CD4-positive, alpha-beta T cell (primary cell): ENCODE measurements around the gene PPP1R13B. TPM values are rescaled to one million over a fixed set of nuclear protein-coding genes. Genes with fewer than 3 reads are reported as not detected.

Source experiments
- ATAC-seq: fragments of 200-7000 bp; cut with Tn5 transposase; one replicate; pipeline ENCODE4 v1.10.0; 2022; ENCODE audit warnings: mild to moderate bottlenecking; ENCODE audit not compliant: poor library complexity
- CTCF ChIA-PET: fragments of 350-600 bp; sonication (Branson Sonifier 250); formaldehyde crosslinking; loops from one replicate; lab custom pipeline; 2021; ENCODE audit warnings: antibody characterized with exemption, inconsistent platforms; lab: Charles Lee
- POLR2A ChIA-PET: fragments of 350-600 bp; sonication (Branson Sonifier 250); formaldehyde crosslinking; loops from one replicate; lab custom pipeline; 2021; ENCODE audit warnings: antibody characterized with exemption, inconsistent platforms; lab: Charles Lee
- DNase-seq, 14 experiments: peaks; one replicate each; pipeline ENCODE4 v3.0.0-alpha.2; 2013 to 2020; ENCODE audit warnings: mixed read lengths in 2 of 14
- H3K27ac ChIP-seq, 2 donors: one replicate each; pipeline versions ENCODE4 v1.5.1 to v1.7.0; 2013; ENCODE audit warnings: low read length in 2 of 2, low read depth in 1 of 2, mild to moderate bottlenecking in 1 of 2
- H3K27me3 ChIP-seq, 2 experiments: 1 replicate in 1 of 2; 2 replicates in 1 of 2; pipeline versions ENCODE4 v1.6.1 to v1.7.0; 2013; ENCODE audit warnings: low read length in 2 of 2, control low read depth in 1 of 2, mild to moderate bottlenecking in 1 of 2, moderate library complexity in 1 of 2; ENCODE audit not compliant: insufficient read depth in 2 of 2, control insufficient read depth in 1 of 2
- H3K36me3 ChIP-seq: one replicate; pipeline ENCODE4 v1.6.1; 2013; ENCODE audit warnings: low read length, control low read depth; ENCODE audit not compliant: insufficient read depth
- H3K4me1 ChIP-seq: one replicate; pipeline ENCODE4 v1.6.1; 2013; ENCODE audit warnings: low read length, control low read depth; ENCODE audit not compliant: insufficient read depth
- H3K4me3 ChIP-seq: one replicate; pipeline ENCODE4 v1.5.1; 2013; ENCODE audit warnings: mild to moderate bottlenecking, low read length, moderate library complexity
- H3K9me3 ChIP-seq, 2 experiments: 1 replicate in 1 of 2; 2 replicates in 1 of 2; pipeline versions ENCODE4 v1.6.1 to v1.7.0; 2013; ENCODE audit warnings: low read length in 2 of 2, mild to moderate bottlenecking in 2 of 2, control low read depth in 1 of 2, moderate library complexity in 1 of 2; ENCODE audit not compliant: control insufficient read depth in 1 of 2, insufficient read depth in 1 of 2
- H3K27ac Mint-ChIP-seq: one replicate; pipeline ENCODE4 v1.8.0; 2020; ENCODE audit warnings: mixed read lengths
- H3K27me3 Mint-ChIP-seq: one replicate; pipeline ENCODE4 v1.8.0; 2021; ENCODE audit warnings: mixed read lengths
- H3K36me3 Mint-ChIP-seq: one replicate; pipeline ENCODE4 v1.8.0; 2021; ENCODE audit warnings: low read depth, mixed read lengths
- H3K4me1 Mint-ChIP-seq: one replicate; pipeline ENCODE4 v1.8.0; 2021; ENCODE audit warnings: low read depth, mixed read lengths
- H3K4me3 Mint-ChIP-seq: one replicate; pipeline ENCODE4 v1.8.0; 2020; ENCODE audit warnings: mild to moderate bottlenecking, mixed read lengths
- H3K9me3 Mint-ChIP-seq: one replicate; pipeline ENCODE4 v1.8.0; 2020; ENCODE audit warnings: mixed read lengths
- CTCF ChIP-seq: fragments of 200-600 bp; IDR thresholded peaks from one replicate; pipeline ENCODE4 v1.8.0; 2022; ENCODE audit warnings: antibody characterized with exemption, mild to moderate bottlenecking
- intact Hi-C, 2 experiments: fragments of 100-400 bp; cut with DNase I in 1 of 2; cut with micrococcal nuclease in 1 of 2; formaldehyde crosslinking; loops; one replicate each; pipeline versions ENCODE4 v1.15.1 to v1.9.0; 2023 to 2025; cut with DNase I, micrococcal nuclease
- total RNA-seq, 174 experiments: library from RNA in 2 of 174; stranded (reverse) in 2 of 174; gene quantifications; one replicate each; pipeline ENCODE4 v1.2.3 and lab custom pipeline; 2021 to 2026

Gene PPP1R13B
- total RNA-seq, 2 experiments from 2014 or later: 14.3 to 14.4 TPM

GRCh38 chr14:103741876-103742275 lies 105.5 kb downstream of the PPP1R13B start:
- peaks cover 36% of the 10 kb centered on the region for H3K36me3 ChIP-seq
- ChIA-PET POLR2A (no interaction called here), CTCF (no interaction called here)
- H3K4me3 ChIP-seq: no peak overlapping the region
- Mint-ChIP-seq H3K9me3 (no peaks in the 10 kb centered on the region), H3K27ac (no peak overlapping the region), H3K36me3 (peaks cover 49% of the 10 kb centered on the region), H3K4me1 (no peaks in the 10 kb centered on the region), H3K4me3 (no peak overlapping the region), H3K27me3 (no peaks in the 10 kb centered on the region)
- no peaks in the 10 kb centered on the region for H3K9me3 ChIP-seq
- no peak for ATAC-seq
- DNase-seq: no peak
- intact Hi-C loops: no loop called here
- H3K27me3 ChIP-seq: no peaks in the 10 kb centered on the region
- no peaks in the 10 kb centered on the region for H3K4me1 ChIP-seq
- TF ChIP-seq CTCF: no peak
- no peak overlapping the region for H3K27ac ChIP-seq

GRCh38 chr14:103740991-103741689 lies 106.2 kb downstream of the PPP1R13B start:
- ATAC-seq (no peak), DNase-seq (no peak)
- no peaks in the 10 kb centered on the region for H3K4me1 Mint-ChIP-seq
- H3K27ac ChIP-seq: no peak overlapping the region
- H3K4me1 ChIP-seq: no peaks in the 10 kb centered on the region
- H3K27ac Mint-ChIP-seq: no peak overlapping the region
- H3K9me3 ChIP-seq: no peaks in the 10 kb centered on the region
- no peak overlapping the region for H3K4me3 ChIP-seq
- H3K9me3 Mint-ChIP-seq: no peaks in the 10 kb centered on the region
- H3K27me3 Mint-ChIP-seq: no peaks in the 10 kb centered on the region
- ChIA-PET POLR2A (no interaction called here), CTCF (no interaction called here)
- TF ChIP-seq CTCF: no peak
- intact Hi-C loops: no loop called here
- H3K36me3 ChIP-seq: peaks cover 41% of the 10 kb centered on the region
- peaks cover 49% of the 10 kb centered on the region for H3K36me3 Mint-ChIP-seq
- no peak overlapping the region for H3K4me3 Mint-ChIP-seq
- H3K27me3 ChIP-seq: no peaks in the 10 kb centered on the region

DNA sequence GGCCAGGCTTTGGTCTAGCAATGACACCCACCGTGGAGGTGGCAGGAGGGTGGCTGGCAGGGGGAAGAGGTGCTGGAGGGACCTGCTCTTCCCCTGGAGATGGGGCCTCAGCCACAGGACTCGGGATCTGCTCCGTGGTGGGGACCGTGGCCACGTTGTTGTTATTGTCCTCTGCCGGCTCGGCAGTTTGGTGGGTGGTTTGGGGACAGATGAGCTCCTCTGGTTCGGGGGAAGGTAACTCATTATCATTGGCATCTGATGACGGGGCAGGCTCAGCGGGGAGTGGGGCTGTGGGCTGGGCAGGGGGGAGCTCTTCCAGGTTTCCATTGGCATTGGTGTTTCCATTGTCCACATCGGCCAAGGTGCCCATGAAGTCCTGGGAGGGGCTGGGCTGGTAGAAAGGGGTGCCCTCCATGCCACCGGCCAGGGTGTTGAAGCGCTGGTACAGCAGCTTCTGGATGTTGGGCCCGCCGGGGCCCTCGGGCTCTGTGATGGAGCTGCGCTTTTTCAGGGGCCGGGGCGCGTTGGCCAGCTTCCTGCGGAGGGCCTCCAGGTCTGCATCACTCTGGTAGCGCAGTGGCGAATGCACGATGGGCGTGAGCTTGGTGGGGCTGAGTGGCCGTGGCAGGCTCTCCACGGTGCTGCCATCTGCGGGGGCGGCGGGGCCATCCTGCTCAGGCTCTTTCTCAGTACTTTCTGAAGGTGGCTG lies 107.4 kb downstream of the PPP1R13B start:
- H3K36me3 ChIP-seq: peaks cover 39% of the 10 kb centered on the region
- H3K27me3 ChIP-seq: no peaks in the 10 kb centered on the region
- ChIA-PET POLR2A (no interaction called here), CTCF (no interaction called here)
- Mint-ChIP-seq H3K4me1 (no peaks in the 10 kb centered on the region), H3K9me3 (no peaks in the 10 kb centered on the region), H3K36me3 (peaks cover 49% of the 10 kb centered on the region), H3K27ac (no peak overlapping the region), H3K27me3 (no peaks in the 10 kb centered on the region), H3K4me3 (no peak overlapping the region)
- TF ChIP-seq CTCF: no peak
- H3K9me3 ChIP-seq: no peaks in the 10 kb centered on the region
- intact Hi-C loops: no loop called here
- no peak for DNase-seq
- H3K27ac ChIP-seq: no peak overlapping the region
- no peak for ATAC-seq
- H3K4me3 ChIP-seq: no peak overlapping the region
- no peaks in the 10 kb centered on the region for H3K4me1 ChIP-seq
